HepG2 (cell line): ENCODE measurements around the gene SMIM12. TPM values are rescaled to one million over a fixed set of nuclear protein-coding genes. Genes with fewer than 3 reads are reported as not detected.

Experiments used
- BCL6 ChIP-seq: IDR thresholded peaks from 2 replicates; pipeline ENCODE4 v1.6.1; 2016; ENCODE audit warnings: missing genetic modification reagents, missing compliant biosample characterization
- BHLHE40 ChIP-seq: IDR thresholded peaks from 2 replicates; pipeline ENCODE4 v1.6.1; 2011; ENCODE audit warnings: low read length, improper control_type of control experiment
- HMGXB4 ChIP-seq, 2 experiments: sonication (generic) in 1 of 2; formaldehyde crosslinking in 1 of 2; IDR thresholded peaks; 2 replicates each; pipeline versions ENCODE4 v1.4.0 to v1.6.1; 2018 to 2020; ENCODE audit warnings: missing genetic modification reagents in 2 of 2, borderline replicate concordance in 1 of 2, low read depth in 1 of 2, mild to moderate bottlenecking in 1 of 2, missing biosample characterization in 1 of 2
- ISX ChIP-seq: sonication (generic); formaldehyde crosslinking; conservative IDR thresholded peaks from 2 replicates; pipeline ENCODE4 v1.5.0; 2020; ENCODE audit warnings: missing genetic modification reagents
- JUND ChIP-seq: sonication (generic); formaldehyde crosslinking; IDR thresholded peaks from 2 replicates; pipeline ENCODE4 v1.8.0; 2022; ENCODE audit warnings: mild to moderate bottlenecking, missing genetic modification reagents
- MAF1 ChIP-seq: sonication (generic); formaldehyde crosslinking; IDR thresholded peaks from 2 replicates; pipeline ENCODE4 v1.5.0; 2020; ENCODE audit warnings: missing genetic modification reagents, borderline replicate concordance
- MTF2 ChIP-seq: sonication (generic); formaldehyde crosslinking; IDR thresholded peaks from 2 replicates; pipeline ENCODE4 v1.5.0; 2020; ENCODE audit warnings: missing genetic modification reagents, borderline replicate concordance
- SIN3B ChIP-seq: fragments of 150-350 bp; IDR thresholded peaks from 2 replicates; pipeline ENCODE4 v1.6.1; 2014; ENCODE audit warnings: low read length
- SP2 ChIP-seq: sonication (generic); formaldehyde crosslinking; IDR thresholded peaks from 2 replicates; pipeline ENCODE4 v1.5.1; 2020; ENCODE audit warnings: mild to moderate bottlenecking, missing genetic modification reagents
- TOPORS ChIP-seq: sonication (generic); formaldehyde crosslinking; IDR thresholded peaks from 2 replicates; pipeline ENCODE4 v1.8.0; 2023; ENCODE audit warnings: mild to moderate bottlenecking, missing genetic modification reagents
- ZBTB33 ChIP-seq: sonication (generic); formaldehyde crosslinking; IDR thresholded peaks from 2 replicates; pipeline ENCODE4 v1.4.0; 2020; ENCODE audit warnings: missing genetic modification reagents
- ZBTB49 ChIP-seq: sonication (generic); formaldehyde crosslinking; IDR thresholded peaks from 2 replicates; pipeline ENCODE4 v1.4.0; 2020; ENCODE audit warnings: missing genetic modification reagents, borderline replicate concordance
- ZC3H4 ChIP-seq: sonication (generic); formaldehyde crosslinking; IDR thresholded peaks from 2 replicates; pipeline ENCODE4 v1.4.0; 2020; ENCODE audit warnings: missing genetic modification reagents, borderline replicate concordance
- ZMYM3 ChIP-seq: sonication (generic); formaldehyde crosslinking; IDR thresholded peaks from 2 replicates; pipeline ENCODE4 v1.5.1; 2020; ENCODE audit warnings: mild to moderate bottlenecking, missing genetic modification reagents
- ZNF275 ChIP-seq: sonication (generic); formaldehyde crosslinking; IDR thresholded peaks from 2 replicates; pipeline ENCODE4 v1.8.0; 2022; ENCODE audit warnings: missing genetic modification reagents, mild to moderate bottlenecking, inconsistent platforms, borderline replicate concordance
- ZNF446 ChIP-seq: sonication (generic); formaldehyde crosslinking; IDR thresholded peaks from 2 replicates; pipeline ENCODE4 v1.5.0; 2020; ENCODE audit warnings: mild to moderate bottlenecking, missing genetic modification reagents
- ZNF557 ChIP-seq: sonication (generic); formaldehyde crosslinking; IDR thresholded peaks from 2 replicates; pipeline ENCODE4 v1.4.0; 2020; ENCODE audit warnings: missing genetic modification reagents
- ZNF589 ChIP-seq: sonication (generic); formaldehyde crosslinking; conservative IDR thresholded peaks from 2 replicates; pipeline ENCODE4 v1.8.0; 2022; ENCODE audit warnings: mild to moderate bottlenecking, moderate library complexity, missing genetic modification reagents
- ZNF619 ChIP-seq: sonication (generic); formaldehyde crosslinking; IDR thresholded peaks from 2 replicates; pipeline ENCODE4 v1.4.0; 2020; ENCODE audit warnings: mild to moderate bottlenecking, missing genetic modification reagents
- ZNF629 ChIP-seq: sonication (generic); formaldehyde crosslinking; conservative IDR thresholded peaks from 2 replicates; pipeline ENCODE4 v1.5.0; 2020; ENCODE audit warnings: missing genetic modification reagents
- ZNF879 ChIP-seq: sonication (generic); formaldehyde crosslinking; IDR thresholded peaks from 2 replicates; pipeline ENCODE4 v1.8.1; 2023; ENCODE audit warnings: missing genetic modification reagents
- polyA plus RNA-seq, 8 experiments: library from polyadenylated mRNA; depleted of rRNA in 3 of 8; stranded (reverse) in 7 of 8; unstranded in 1 of 8; fragments of >200 nt; fragmentation: Illumina TruSeq in 4 of 8; extraction: Trizol in 4 of 8; gene quantifications; 2 replicates each; pipeline versions ENCODE4 v1.2.1 to v1.2.3, GENCODE V29; 2011 to 2016; ENCODE audit warnings: low read depth in 4 of 8, missing spikeins in 1 of 8, mixed read lengths in 1 of 8; ENCODE audit not compliant: insufficient read depth in 1 of 8
- total RNA-seq, 5 experiments: library from RNA; depleted of rRNA; stranded (reverse); fragments of >200 nt; fragmentation: Illumina TruSeq; extraction: Trizol; gene quantifications; 2 replicates each; pipeline ENCODE4 v1.2.3, GENCODE V29; 2016; ENCODE audit warnings: low read depth in 1 of 5

Gene SMIM12
- total and polyA plus RNA-seq, 2 of the 13 experiments (the other 11 are each of a cell fraction or from before 2014, with no cell fraction given) = 20.1 to 41.3 TPM

GRCh38 chr1:34859446-34860200, at the start of gene SMIM12 (continued):
- TF ChIP-seq HMGXB4 (CRISPR knock-in tag; IDR thresholded peaks at IDR 0.05; ENCODE audit: borderline replicate concordance in 1 of 2, low read depth in 1 of 2) (peak; percentile 84 to 95), ZNF879 (peak; percentile 71; the same call in 1 of the 2 replicates), SP2 (peak; percentile 77), ZMYM3 (CRISPR knock-in tag) (peak; percentile 48; the same call in 1 of the 2 replicates), ZNF619 (CRISPR knock-in tag) (0 out of 2 replicates have a peak, but pooled peaks have one; percentile 23), MTF2 (CRISPR knock-in tag) (peak; percentile 89), ZNF275 (CRISPR knock-in tag) (peak; percentile 79; the same call in 1 of the 2 replicates), ZBTB49 (CRISPR knock-in tag) (no peak), ISX (CRISPR knock-in tag) (no peak), ZNF557 (no peak), BHLHE40 (peak; percentile 45; the same call in 1 of the 2 replicates), BCL6 (peak; percentile 23; the same call in 1 of the 2 replicates), SIN3B (no peak; the same call in 1 of the 2 replicates), ZNF589 (CRISPR knock-in tag) (peak; percentile 86; the same call in 1 of the 2 replicates), MAF1 (no peak), JUND (CRISPR knock-in tag) (no peak), ZBTB33 (CRISPR knock-in tag) (peak; percentile 51; the same call in 1 of the 2 replicates), ZC3H4 (no peak), ZNF629 (CRISPR knock-in tag) (no peak; the same call in 1 of the 2 replicates), TOPORS (CRISPR knock-in tag) (peak; percentile 49; the same call in 1 of the 2 replicates), ZNF446 (CRISPR knock-in tag) (no peak)
